Mesodermal cell (in vitro differentiated cells): ENCODE data around the gene MYO3B.
"Not testable (repeated sequence)": the region's sequence is repeated elsewhere in the genome, so short reads cannot be mapped to it uniquely, and the experiment has no call there.

Experiments used
- H3K27ac ChIP-seq: 2 replicates; pipeline ENCODE4 v1.7.0; 2013; ENCODE audit warnings: mild to moderate bottlenecking, low read depth, low read length, moderate library complexity; ENCODE audit not compliant: severe bottlenecking
- H3K36me3 ChIP-seq: 2 replicates; pipeline ENCODE4 v1.7.1; 2013; ENCODE audit warnings: mild to moderate bottlenecking, low read length, moderate library complexity; ENCODE audit not compliant: control insufficient read depth, insufficient read depth
- H3K4me1 ChIP-seq: one replicate; pipeline ENCODE4 v1.7.1; 2013; ENCODE audit warnings: mild to moderate bottlenecking, low read length; ENCODE audit not compliant: insufficient read depth, control insufficient read depth, poor library complexity, severe bottlenecking
- H3K4me3 ChIP-seq: 2 replicates; pipeline ENCODE4 v1.7.0; 2013; ENCODE audit warnings: low read length, control low read depth, mild to moderate bottlenecking; ENCODE audit not compliant: insufficient read depth, poor library complexity, severe bottlenecking; ENCODE audit errors: extremely low read depth
- H3K9me3 ChIP-seq: 2 replicates; pipeline ENCODE4 v1.7.1; 2013; ENCODE audit warnings: mild to moderate bottlenecking, low read length, moderate library complexity; ENCODE audit not compliant: control insufficient read depth
- WGBS, 2 experiments: methylation state at CpG; one replicate each; pipeline ENCODE4 v1.1.5; 2013; ENCODE audit warnings: missing lambda C conversion rate in 2 of 2; ENCODE audit not compliant: insufficient coverage in 2 of 2; 5-methylcytosine and 5-hydroxymethylcytosine counted together

Gene MYO3B

GRCh38 chr2:170339750-170340692, 162.1 kb downstream of the MYO3B start:
- WGBS, 2 experiments: 73 to 85% methylated on average over 3 of the region's 5 CpGs
- Histone ChIP-seq H3K27ac (no peak overlapping the region), H3K9me3 (no peaks in the 10 kb centered on the region), H3K4me1 (no peaks in the 10 kb centered on the region), H3K4me3 (no peak overlapping the region), H3K36me3 (no peaks in the 10 kb centered on the region)

DNA sequence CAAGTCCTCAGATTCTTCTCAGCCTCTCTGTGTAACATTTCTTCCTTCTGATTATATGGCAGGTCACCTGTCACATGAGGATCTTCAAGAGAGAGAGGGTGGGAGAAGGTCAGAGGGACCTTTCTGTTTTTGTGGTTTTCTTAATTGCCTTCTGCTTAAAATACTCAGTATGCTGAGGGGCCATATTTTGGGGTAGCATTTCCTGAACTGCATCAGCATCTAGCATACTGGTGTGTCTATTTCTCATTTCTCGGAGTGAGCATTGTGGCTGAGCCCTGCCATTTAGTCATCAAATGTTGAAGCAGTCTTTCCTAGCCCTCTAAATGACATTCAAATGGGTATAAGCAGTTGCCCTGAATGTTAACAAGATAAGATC, 162.7 kb downstream of the MYO3B start:
- no peak overlapping the region for H3K27ac ChIP-seq
- 100% methylated on average over 1 of the region's 1 CpG for WGBS, 2 experiments
- H3K4me1 ChIP-seq: no peaks in the 10 kb centered on the region
- H3K36me3 ChIP-seq: no peaks in the 10 kb centered on the region
- H3K9me3 ChIP-seq: no peaks in the 10 kb centered on the region
- no peak overlapping the region for H3K4me3 ChIP-seq

DNA sequence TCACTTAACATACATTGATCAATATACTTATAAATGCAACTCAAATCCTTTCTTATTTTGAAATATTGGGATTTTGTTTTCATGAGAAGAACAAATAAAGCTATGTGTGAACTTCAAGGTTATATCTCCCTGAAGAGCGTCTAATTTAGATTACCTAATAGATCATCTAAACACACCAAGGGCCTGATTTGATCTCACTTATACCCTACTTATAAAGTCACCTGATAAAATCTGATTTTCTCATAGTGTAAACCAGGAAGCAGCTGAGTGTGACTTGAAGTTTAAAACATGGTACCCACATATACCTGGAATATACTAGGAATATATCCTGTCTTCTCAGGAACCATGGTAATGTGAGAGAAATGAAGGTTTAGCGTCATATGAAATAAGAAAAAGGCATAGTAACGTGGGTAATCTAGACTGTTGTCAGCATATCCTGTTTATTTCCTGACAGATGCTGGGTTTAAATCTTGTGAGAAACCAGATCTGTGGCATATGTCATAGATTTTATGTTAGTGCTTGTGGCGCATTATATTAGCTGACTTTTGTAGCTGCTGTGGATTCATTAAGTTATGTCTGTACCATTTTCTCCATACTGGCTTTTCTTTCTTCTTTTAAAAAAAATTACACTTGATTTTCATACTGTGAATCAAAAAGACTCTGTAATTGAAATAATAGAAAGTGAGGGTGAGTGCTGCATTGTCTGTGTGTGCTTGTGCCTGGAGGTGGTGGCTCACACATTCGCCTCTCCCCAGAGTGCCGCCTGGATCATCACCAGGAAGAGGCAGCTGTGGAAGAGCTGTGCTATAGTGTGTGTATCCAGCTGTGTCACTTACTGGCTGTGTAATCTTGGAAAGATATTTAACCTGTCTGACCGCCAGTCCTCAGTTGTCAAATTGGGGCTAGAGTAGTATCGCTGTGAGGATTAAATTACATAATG, 164.0 kb downstream of the MYO3B start:
- Histone ChIP-seq H3K27ac (no peak overlapping the region), H3K4me1 (no peaks in the 10 kb centered on the region), H3K36me3 (no peaks in the 10 kb centered on the region), H3K9me3 (no peaks in the 10 kb centered on the region), H3K4me3 (no peak overlapping the region)
- WGBS, 2 experiments: 94 to 96% methylated on average over 2 to 5 of the region's 8 CpGs

GRCh38 chr2:170344663-170345346, 166.9 kb downstream of the MYO3B start:
- Histone ChIP-seq H3K4me3 (no peak overlapping the region), H3K36me3 (no peaks in the 10 kb centered on the region)
- WGBS, 2 experiments: 89 to 100% methylated on average over 2 to 3 of the region's 3 CpGs

GRCh38 chr2:170345607-170346006, 167.7 kb downstream of the MYO3B start:
- Histone ChIP-seq H3K9me3 (no peaks in the 10 kb centered on the region), H3K36me3 (no peaks in the 10 kb centered on the region), H3K4me1 (no peaks in the 10 kb centered on the region), H3K27ac (no peak overlapping the region), H3K4me3 (no peak overlapping the region)
- WGBS, 2 experiments: 83 to 100% methylated on average over 1 of the region's 2 CpGs

More at GRCh38 chr2:170344663-170345346, 166.9 kb downstream of the MYO3B start:
- H3K9me3 ChIP-seq: no peaks in the 10 kb centered on the region
- no peaks in the 10 kb centered on the region for H3K4me1 ChIP-seq
- H3K27ac ChIP-seq: no peak overlapping the region

DNA sequence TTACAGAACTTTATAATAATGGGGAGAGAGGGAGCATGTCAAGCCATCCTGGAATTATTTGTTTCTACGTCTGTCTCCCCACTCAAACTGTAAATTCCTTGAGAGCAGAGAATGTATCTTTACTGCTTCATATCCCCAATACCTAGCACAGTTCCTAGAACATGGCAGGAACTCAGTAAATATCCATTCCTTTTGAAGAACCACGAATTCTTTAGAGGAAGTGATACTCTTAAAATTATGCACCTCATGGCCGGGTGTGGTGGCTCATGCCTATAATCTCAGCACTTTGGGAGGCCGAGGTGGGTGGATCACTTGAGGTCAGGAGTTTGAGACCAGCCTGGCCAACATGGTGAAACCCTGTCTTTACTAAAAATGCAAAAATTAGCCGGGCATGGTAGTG, 171.3 kb downstream of the MYO3B start:
- H3K4me1 ChIP-seq, H3K9me3 ChIP-seq, H3K36me3 ChIP-seq, H3K4me3 ChIP-seq, H3K27ac ChIP-seq: not testable (repeated sequence)
- WGBS, 2 experiments: 60 to 61% methylated on average over 1 to 2 of the region's 5 CpGs

DNA sequence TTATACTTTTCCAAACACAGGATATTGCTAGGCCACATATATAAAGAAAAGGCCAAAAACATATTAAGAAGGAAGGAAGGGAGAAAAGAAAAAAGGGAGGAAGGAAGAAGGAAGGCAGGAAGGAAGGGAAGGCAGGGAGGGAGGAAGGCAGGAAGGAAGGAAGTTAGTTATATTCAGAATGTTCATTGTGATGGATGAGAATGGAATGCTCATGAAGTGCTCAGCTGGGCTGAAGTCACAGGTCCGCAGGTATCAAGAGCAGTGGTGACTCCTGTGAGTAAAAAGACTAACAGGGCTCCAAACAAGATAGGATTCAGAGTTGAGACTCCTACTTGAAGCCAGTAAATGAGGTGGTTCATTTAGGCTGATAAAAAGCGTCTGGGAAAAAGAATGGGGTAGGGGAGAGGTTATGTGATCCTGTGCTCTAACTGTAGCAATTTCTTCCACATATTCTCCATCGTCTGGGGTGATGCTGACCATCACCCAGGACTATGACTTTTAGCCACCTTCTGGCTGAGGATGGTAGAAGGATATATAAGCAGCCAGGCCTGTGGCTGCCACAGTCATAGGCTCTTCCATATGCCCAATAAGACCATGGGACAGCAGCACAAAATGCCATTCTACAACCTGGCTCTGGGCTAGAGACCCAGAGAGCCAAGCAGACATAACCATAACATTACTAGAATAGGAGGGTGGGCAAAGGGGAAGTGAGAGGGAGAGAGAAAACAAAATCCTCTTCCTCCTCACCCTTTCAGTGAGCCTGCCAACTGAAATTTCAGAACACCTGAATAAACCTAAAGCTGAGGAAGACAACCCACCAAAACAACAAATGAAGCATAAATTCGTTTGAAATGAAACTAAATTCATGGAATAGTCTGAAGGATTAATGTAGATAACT, 173.2 kb downstream of the MYO3B start:
- Histone ChIP-seq H3K27ac (no peak overlapping the region), H3K4me3 (no peak overlapping the region), H3K36me3 (no peaks in the 10 kb centered on the region), H3K4me1 (peaks cover 6% of the 10 kb centered on the region), H3K9me3 (no peaks in the 10 kb centered on the region)
- WGBS, 2 experiments: 67 to 95% methylated on average over 1 to 2 of the region's 4 CpGs

GRCh38 chr2:170353723-170354122, 175.8 kb downstream of the MYO3B start:
- Histone ChIP-seq H3K9me3 (no peaks in the 10 kb centered on the region), H3K4me1 (peaks cover 6% of the 10 kb centered on the region), H3K36me3 (no peaks in the 10 kb centered on the region), H3K4me3 (no peak overlapping the region), H3K27ac (no peak overlapping the region)
- WGBS, 2 experiments: no CpG with 5 or more reads among the region's 2 CpGs

- peak overlapping the region; percentile 3 for H3K27ac ChIP-seq
Measured at GRCh38 chr2:170354388-170354787, 176.4 kb downstream of the MYO3B start.

More at GRCh38 chr2:170354388-170354787, 176.4 kb downstream of the MYO3B start:
- no CpG with 5 or more reads among the region's 2 CpGs for WGBS, 2 experiments
- Histone ChIP-seq H3K4me3 (no peak overlapping the region), H3K9me3 (no peaks in the 10 kb centered on the region), H3K4me1 (peaks cover 6% of the 10 kb centered on the region), H3K36me3 (no peaks in the 10 kb centered on the region)
